Activated T-cell treated with anti-CD3 and anti-CD28 coated beads, Interleukin-2, amount 50 U/mL, for 24 hours (primary cell): Measurements from ENCODE around the gene NCLN.

ENCODE experiments used
- DNase-seq: peaks from one replicate; pipeline ENCODE4 v3.0.0-alpha.2; 2020
- H3K27ac Mint-ChIP-seq: 2 replicates; pipeline ENCODE4 v1.8.0; 2020; ENCODE audit warnings: mild to moderate bottlenecking, mixed read lengths
- H3K27me3 Mint-ChIP-seq: 2 replicates; pipeline ENCODE4 v1.8.0; 2020; ENCODE audit warnings: mixed read lengths
- H3K36me3 Mint-ChIP-seq: 2 replicates; pipeline ENCODE4 v1.8.0; 2020; ENCODE audit warnings: low read depth, mixed read lengths
- H3K4me1 Mint-ChIP-seq: 2 replicates; pipeline ENCODE4 v1.8.0; 2020; ENCODE audit warnings: low read depth, mixed read lengths
- H3K4me3 Mint-ChIP-seq: 2 replicates; pipeline ENCODE4 v1.8.0; 2020; ENCODE audit warnings: mild to moderate bottlenecking, moderate library complexity, mixed read lengths
- H3K9me3 Mint-ChIP-seq: 2 replicates; pipeline ENCODE4 v1.8.0; 2020; ENCODE audit warnings: mixed read lengths

Gene NCLN, protein sequence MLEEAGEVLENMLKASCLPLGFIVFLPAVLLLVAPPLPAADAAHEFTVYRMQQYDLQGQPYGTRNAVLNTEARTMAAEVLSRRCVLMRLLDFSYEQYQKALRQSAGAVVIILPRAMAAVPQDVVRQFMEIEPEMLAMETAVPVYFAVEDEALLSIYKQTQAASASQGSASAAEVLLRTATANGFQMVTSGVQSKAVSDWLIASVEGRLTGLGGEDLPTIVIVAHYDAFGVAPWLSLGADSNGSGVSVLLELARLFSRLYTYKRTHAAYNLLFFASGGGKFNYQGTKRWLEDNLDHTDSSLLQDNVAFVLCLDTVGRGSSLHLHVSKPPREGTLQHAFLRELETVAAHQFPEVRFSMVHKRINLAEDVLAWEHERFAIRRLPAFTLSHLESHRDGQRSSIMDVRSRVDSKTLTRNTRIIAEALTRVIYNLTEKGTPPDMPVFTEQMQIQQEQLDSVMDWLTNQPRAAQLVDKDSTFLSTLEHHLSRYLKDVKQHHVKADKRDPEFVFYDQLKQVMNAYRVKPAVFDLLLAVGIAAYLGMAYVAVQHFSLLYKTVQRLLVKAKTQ

DNA sequence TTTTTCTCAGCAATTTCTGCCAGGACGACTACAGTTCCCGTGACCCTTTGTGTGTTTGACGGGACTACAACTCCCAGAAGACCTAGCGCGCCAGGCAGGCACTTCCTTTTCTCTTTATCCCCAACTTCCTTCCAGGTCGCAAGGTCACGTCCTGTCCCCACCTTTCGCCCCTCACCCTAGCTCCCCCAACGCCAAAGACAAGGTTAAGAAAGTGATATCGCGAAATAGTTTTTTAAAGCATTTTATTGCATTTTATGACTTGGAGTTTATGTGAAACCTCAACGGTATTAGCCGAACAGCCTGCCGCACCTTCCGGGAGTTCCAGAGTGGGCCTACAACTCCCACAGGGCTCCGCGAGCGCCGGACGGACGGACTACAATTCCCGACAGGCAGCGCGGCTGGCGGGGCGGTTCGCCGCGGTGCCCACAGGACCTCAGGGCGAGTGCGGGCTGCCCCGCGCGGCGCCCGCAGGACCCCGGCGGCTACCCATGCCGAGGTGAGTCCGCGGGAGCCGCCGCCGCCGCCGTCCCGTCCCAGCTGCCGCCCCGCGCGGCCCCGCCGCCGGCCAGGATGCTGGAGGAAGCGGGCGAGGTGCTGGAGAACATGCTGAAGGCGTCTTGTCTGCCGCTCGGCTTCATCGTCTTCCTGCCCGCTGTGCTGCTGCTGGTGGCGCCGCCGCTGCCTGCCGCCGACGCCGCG lies at the start of gene NCLN:
Gene NCLN, plus strand, starts transcription at position 470 of the 699 bp plus-strand sequence. Its CDS starts 101 bp downstream, at position 571.
- DNase-seq, result peak; percentile 97
- Mint-ChIP-seq H3K27ac (peak within 1 kb of the TSS; percentile 100), H3K27me3 (no peaks in the 10 kb centered on the region), H3K9me3 (no peaks in the 10 kb centered on the region), H3K4me3 (peak within 1 kb of the TSS; percentile 97), H3K4me1 (peaks cover 63% of the 10 kb centered on the region), H3K36me3 (peaks cover 60% of the 10 kb centered on the region)

DNA sequence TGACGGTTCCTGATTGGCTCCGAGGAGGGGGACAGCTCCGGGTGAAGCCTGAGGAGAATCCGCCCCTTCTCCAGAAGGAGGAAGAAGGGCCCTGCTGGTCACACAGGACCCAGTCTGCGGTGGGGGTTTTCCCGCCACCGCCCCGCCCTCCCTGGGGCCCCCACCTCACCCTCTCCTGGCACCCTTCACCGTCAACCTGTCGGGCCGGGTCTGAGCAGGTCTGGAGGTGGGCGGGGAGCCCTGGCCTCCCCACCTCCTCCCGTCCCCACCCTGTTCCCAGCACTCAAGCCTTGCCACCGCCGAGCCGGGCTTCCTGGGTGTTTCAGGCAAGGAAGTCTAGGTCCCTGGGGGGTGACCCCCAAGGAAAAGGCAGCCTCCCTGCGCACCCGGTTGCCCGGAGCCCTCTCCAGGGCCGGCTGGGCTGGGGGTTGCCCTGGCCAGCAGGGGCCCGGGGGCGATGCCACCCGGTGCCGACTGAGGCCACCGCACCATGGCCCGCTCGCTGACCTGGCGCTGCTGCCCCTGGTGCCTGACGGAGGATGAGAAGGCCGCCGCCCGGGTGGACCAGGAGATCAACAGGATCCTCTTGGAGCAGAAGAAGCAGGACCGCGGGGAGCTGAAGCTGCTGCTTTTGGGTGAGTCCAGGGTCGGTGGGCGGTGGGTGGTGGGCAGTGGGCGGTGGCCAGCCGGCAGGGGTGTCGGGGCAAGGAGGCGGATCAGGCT lies 49.6 kb upstream of the NCLN start, which contains the start of gene GNA15:
Gene GNA15, plus strand, starts transcription at position 73 of the 723 bp plus-strand sequence. Its CDS starts 418 bp downstream, at position 491.
- Mint-ChIP-seq H3K4me1 (peaks cover 43% of the 10 kb centered on the region), H3K27me3 (peaks cover 14% of the 10 kb centered on the region), H3K36me3 (no peaks in the 10 kb centered on the region), H3K4me3 (peak within 1 kb of the TSS; percentile 71), H3K9me3 (peaks cover 2% of the 10 kb centered on the region), H3K27ac (peak within 1 kb of the TSS; percentile 55)
- peak; percentile 55 for DNase-seq

DNA sequence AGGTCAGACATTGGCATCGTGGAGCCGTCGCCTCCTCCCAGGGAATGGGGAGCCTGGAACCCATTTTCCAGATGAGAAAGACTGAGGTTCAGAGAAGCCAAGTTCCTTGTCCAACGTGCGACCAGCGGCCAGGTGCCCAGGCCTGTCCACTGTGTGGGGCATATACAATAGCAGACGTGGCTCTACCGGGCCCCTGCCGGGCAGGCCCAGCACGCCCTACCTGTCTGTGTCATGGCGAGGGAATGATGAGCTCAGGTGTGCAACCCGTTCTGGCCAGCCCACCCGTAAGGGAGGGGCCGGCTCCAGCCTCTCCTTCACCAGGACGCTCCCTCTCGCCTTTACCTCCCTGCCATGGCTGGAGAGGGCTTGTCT lies 49.1 kb upstream of the NCLN start:
- peak overlapping the region; percentile 71 for H3K4me3 Mint-ChIP-seq
- H3K27me3 Mint-ChIP-seq, result peaks cover 14% of the 10 kb centered on the region
- H3K9me3 Mint-ChIP-seq, result peaks cover 2% of the 10 kb centered on the region
- H3K27ac Mint-ChIP-seq, result peak overlapping the region; percentile 55
- no peak for DNase-seq
- H3K36me3 Mint-ChIP-seq, result no peaks in the 10 kb centered on the region
- peaks cover 45% of the 10 kb centered on the region for H3K4me1 Mint-ChIP-seq

DNA sequence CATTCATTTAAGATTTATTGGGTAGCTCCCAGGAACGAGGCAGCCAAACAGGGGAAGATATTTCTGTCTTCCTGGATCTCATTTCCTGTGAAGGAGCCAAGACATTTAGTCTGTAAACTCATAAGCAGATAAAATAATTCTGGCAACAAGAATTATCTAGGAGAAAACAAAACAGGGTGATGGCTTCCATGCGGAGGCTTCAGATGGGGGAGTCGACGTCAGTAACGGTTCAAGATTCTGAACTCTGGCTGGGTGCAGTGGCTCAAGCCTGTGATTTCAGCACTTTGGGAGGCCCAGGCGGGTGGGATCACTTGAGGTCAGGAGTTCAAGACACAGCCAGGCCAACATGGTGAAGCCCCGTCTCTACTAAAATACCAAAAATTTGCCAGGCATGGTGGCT lies 48.6 kb upstream of the NCLN start:
- peak overlapping the region; percentile 71 for H3K4me3 Mint-ChIP-seq
- DNase-seq, result no peak
- peaks cover 14% of the 10 kb centered on the region for H3K27me3 Mint-ChIP-seq
- H3K9me3 Mint-ChIP-seq, result peaks cover 2% of the 10 kb centered on the region
- H3K36me3 Mint-ChIP-seq, result no peaks in the 10 kb centered on the region
- H3K27ac Mint-ChIP-seq, result peak overlapping the region; percentile 55
- peaks cover 49% of the 10 kb centered on the region for H3K4me1 Mint-ChIP-seq

DNA sequence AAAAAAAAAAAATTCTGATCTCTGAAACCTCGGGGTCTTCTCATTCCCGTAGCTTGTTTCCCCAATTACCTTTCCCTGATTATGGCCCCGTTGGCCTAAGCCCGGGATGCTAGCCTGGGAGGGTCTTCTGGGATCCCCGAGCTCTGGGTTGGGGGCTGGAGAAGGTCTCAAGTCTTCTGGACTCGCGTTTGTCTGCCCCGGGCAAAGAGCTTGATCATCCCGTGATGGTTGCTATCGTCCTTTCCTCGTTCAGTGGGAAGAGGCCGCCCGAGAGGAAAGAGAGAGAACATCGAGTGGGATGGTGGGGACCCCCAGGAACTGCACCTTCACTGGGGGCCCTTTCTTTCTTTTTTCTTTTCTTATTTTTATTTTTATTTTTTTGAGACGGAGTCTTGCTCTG lies 47.5 kb upstream of the NCLN start:
- H3K4me3 Mint-ChIP-seq, result no peak overlapping the region
- H3K9me3 Mint-ChIP-seq, result peaks cover 2% of the 10 kb centered on the region
- no peaks in the 10 kb centered on the region for H3K36me3 Mint-ChIP-seq
- DNase-seq, result no peak
- H3K4me1 Mint-ChIP-seq, result peaks cover 49% of the 10 kb centered on the region
- no peak overlapping the region for H3K27ac Mint-ChIP-seq
- peaks cover 14% of the 10 kb centered on the region for H3K27me3 Mint-ChIP-seq

DNA sequence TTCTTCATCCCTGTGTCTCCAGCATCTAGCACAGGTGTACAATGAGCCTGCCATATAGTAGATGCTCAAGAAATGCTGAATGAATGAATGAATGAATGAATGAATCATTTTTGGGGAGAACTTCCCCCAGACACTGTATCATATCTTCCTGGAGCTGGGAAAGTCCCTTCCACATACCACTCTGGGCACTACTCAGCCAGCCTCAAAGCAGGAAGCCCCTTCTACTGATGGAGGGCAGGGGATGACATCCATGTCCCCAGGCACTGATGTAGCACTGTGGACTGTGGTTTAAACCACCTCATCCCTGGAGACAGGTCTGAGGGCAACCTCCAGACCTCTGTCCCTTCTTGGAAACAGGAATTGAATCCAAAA lies 45.1 kb upstream of the NCLN start:
- Mint-ChIP-seq H3K4me1 (peaks cover 37% of the 10 kb centered on the region), H3K27ac (peak overlapping the region; percentile 50), H3K36me3 (no peaks in the 10 kb centered on the region), H3K27me3 (peaks cover 10% of the 10 kb centered on the region), H3K4me3 (no peak overlapping the region), H3K9me3 (no peaks in the 10 kb centered on the region)
- no peak for DNase-seq

DNA sequence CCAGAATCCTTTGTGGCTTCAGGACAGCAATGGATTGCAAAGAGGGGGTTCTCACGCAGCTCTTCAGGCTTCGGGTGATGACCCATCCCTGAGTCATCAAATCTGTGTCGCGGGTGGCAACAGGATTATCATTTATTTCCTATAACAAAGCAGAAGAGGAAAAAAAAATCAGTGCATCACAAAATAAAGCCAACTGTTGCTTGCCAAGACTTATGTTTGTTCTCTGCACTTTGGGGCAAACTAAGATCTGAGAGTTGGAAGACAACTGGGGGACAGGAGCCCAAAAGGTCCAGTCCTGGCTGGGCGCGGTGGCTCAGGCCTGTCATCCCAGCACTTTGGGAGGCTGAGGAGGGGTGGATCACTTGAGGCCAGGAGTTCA lies 43.4 kb upstream of the NCLN start:
- peak overlapping the region; percentile 86 for H3K27ac Mint-ChIP-seq
- peak overlapping the region; percentile 31 for H3K4me3 Mint-ChIP-seq
- no peaks in the 10 kb centered on the region for H3K36me3 Mint-ChIP-seq
- H3K4me1 Mint-ChIP-seq, result peaks cover 32% of the 10 kb centered on the region
- peaks cover under 1% of the 10 kb centered on the region for H3K27me3 Mint-ChIP-seq
- no peaks in the 10 kb centered on the region for H3K9me3 Mint-ChIP-seq
- no peak for DNase-seq

DNA sequence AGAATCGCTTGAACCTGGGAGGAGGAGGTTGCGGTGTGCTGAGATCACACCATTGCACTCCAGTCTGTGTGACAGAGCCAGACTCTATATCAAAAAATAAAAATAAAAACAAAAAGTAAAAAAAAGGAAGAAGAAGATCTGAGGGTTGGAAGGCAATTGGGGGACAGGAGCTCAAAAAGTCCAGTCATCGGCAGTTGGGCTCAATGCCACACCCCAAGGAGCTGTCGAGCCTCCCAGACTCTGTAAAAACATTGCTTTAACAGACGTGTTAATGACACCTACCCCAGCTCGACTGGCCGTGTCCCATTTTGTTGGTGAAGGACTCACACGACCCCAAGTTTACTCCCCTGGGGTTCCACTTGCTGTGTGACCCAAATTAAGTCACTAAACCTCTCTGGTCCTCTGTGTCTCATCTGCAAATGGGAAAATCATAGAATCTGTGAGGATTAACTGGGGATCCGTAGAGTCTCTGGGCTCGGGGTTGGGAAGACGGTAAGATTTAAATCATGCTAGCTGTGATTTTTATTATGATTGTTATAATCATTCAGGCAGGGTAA lies 42.9 kb upstream of the NCLN start:
- H3K36me3 Mint-ChIP-seq, result no peaks in the 10 kb centered on the region

DNA sequence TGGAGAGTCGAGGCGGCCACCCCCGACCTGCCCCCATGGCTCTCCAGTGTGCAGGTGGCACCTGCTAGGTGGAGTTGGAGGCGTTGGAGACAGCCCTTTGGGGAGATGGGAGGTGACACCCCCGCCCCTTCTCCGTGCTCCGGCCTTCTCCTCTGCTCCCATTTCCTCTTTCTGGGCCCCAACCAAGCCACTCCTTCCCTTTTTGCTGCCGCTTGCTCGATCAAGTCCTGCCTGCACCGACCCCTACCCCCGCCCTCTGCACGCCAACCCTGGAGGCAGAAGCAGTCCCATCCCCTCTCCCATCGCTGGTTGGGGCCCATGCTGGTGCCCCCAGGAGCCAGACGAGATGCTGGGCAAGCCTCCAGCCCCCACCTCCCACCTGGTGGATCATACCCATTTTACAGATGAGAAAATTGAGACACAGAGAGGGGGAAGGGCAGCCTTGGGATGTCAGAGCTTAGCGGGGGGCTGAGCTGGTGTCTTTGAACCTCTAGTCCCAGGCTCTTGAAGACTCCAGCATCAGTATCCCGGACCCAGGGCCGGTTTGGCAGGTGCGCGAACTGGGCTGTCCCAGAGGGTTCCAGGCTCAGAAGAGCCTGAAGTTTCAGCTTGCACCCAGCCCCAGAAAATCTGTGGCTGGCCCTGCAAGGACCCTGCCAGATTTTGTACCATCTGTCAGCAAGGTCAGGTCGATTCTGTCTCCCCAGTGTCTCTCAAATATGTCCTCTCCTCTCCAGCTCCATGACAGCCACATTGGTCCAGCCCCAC lies 39.6 kb upstream of the NCLN start:
- Mint-ChIP-seq H3K4me3 (no peak overlapping the region), H3K4me1 (peaks cover 24% of the 10 kb centered on the region), H3K27me3 (no peaks in the 10 kb centered on the region), H3K9me3 (no peaks in the 10 kb centered on the region), H3K36me3 (no peaks in the 10 kb centered on the region), H3K27ac (no peak overlapping the region)
- DNase-seq, result no peak

More for the DNA sequence above, 42.9 kb upstream of the NCLN start:
- Mint-ChIP-seq H3K4me3 (no peak overlapping the region), H3K27me3 (no peaks in the 10 kb centered on the region), H3K27ac (peak overlapping the region; percentile 86), H3K9me3 (no peaks in the 10 kb centered on the region), H3K4me1 (peaks cover 32% of the 10 kb centered on the region)
- no peak for DNase-seq

DNA sequence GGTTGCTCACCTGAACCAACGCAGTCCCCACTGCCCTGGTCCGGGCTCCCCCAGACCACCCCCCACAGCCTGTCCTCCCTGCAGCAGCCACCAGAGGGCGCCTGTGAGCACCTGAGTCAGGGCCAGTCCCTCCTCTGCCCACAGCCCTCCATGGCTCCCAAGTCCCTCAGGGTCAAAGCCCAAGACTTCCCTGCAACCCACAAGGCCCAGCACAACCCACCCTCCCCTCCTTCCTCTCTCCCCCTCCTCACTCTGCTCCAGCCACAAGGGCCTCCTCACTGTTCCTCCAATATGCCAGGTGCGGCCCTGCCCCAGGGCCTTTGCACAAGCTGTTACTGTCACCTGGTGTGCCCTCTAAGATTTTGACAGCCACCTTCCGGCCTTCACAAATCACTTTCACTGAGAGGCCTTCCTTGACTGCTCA lies 39.0 kb upstream of the NCLN start:
- no peaks in the 10 kb centered on the region for H3K9me3 Mint-ChIP-seq
- no peaks in the 10 kb centered on the region for H3K36me3 Mint-ChIP-seq
- DNase-seq, result peak; percentile 83
- H3K27ac Mint-ChIP-seq, result peak overlapping the region; percentile 22
- H3K4me3 Mint-ChIP-seq, result no peak overlapping the region
- no peaks in the 10 kb centered on the region for H3K27me3 Mint-ChIP-seq
- H3K4me1 Mint-ChIP-seq, result peaks cover 19% of the 10 kb centered on the region

DNA sequence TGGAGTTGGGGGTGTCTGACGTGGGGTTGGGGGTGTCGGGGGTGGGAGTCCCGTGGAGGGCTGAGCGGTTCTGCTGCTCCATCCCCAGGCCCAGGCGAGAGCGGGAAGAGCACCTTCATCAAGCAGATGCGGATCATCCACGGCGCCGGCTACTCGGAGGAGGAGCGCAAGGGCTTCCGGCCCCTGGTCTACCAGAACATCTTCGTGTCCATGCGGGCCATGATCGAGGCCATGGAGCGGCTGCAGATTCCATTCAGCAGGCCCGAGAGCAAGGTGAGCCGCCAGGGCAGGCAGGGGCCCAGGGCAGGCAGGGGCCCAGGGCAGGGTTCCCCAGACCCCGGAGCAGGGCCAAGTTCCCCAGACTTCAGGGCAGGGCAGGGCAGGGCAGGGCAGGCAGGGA lies 37.2 kb upstream of the NCLN start:
- Mint-ChIP-seq H3K4me1 (peaks cover 5% of the 10 kb centered on the region), H3K4me3 (no peak overlapping the region), H3K27ac (no peak overlapping the region), H3K36me3 (no peaks in the 10 kb centered on the region), H3K9me3 (no peaks in the 10 kb centered on the region), H3K27me3 (no peaks in the 10 kb centered on the region)
- no peak for DNase-seq

DNA sequence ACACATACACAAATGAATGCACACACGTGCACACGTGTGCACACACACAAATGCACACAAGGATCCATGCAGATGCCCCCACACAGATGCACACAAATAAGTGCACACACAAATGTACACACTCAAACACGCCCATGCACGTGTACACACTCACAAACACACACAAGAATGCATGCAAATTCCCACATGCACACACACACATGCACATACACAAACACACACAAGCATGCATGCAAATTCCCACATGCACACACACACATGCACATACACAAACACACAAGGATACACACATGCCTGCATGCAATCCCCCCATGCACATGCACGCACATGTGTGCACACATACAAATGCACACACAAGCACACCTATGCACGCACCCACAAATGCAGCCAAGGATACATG lies 36.6 kb upstream of the NCLN start:
- peaks cover 5% of the 10 kb centered on the region for H3K4me1 Mint-ChIP-seq
- H3K27me3 Mint-ChIP-seq, result no peaks in the 10 kb centered on the region
- H3K36me3 Mint-ChIP-seq, result no peaks in the 10 kb centered on the region
- H3K9me3 Mint-ChIP-seq, result no peaks in the 10 kb centered on the region
- H3K4me3 Mint-ChIP-seq, result no peak overlapping the region
- no peak overlapping the region for H3K27ac Mint-ChIP-seq
- DNase-seq, result no peak

DNA sequence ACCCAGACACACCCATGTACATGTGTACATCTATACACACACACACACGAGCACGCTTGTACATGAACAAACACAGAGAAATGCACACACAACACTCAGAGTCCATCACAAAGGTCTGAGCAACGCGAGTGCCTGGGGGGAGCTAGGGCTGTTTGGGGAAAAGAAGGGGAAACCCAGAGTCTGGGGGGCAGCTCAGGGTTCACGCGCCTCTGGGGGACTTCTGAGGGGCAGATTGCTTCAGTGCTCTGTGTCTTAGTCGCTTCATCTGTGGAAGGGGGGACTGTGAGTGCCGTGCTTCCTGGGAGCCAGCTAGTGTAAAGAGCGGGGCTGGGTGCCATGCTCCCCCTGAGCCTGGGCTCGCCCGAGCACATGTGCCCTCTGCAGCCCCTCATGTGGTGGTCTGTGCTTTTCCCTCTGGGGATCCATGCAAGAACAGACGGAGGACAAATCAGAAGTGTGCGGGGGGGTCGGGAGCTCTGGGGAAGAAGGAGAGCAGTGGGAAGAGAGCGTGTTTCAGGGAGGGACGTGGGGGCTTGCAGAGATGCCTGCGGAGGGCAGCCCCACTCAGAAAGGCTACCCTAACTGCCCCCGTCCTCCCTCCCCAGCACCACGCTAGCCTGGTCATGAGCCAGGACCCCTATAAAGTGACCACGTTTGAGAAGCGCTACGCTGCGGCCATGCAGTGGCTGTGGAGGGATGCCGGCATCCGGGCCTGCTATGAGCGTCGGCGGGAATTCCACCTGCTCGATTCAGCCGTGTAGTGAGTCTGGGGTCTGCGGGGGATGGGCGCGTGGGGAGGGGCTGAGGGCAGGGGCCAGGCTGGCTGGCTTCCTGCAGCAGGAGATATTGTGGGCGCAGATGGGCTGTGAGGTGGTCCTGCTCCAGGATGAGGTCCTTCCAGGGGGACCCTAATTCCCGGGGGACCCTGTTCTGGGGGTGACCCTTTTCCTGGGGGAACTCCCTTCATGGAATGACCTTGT lies 35.9 kb upstream of the NCLN start:
- Mint-ChIP-seq H3K9me3 (no peaks in the 10 kb centered on the region), H3K27me3 (no peaks in the 10 kb centered on the region), H3K4me3 (no peak overlapping the region), H3K27ac (no peak overlapping the region), H3K36me3 (peaks cover under 1% of the 10 kb centered on the region), H3K4me1 (peaks cover 5% of the 10 kb centered on the region)
- DNase-seq, result no peak
